IPS-NIHi11 (cell line): ENCODE results near the gene SEC31A.
"Not testable (repeated sequence)": the region's sequence is repeated elsewhere in the genome, so short reads cannot be mapped to it uniquely, and the experiment has no call there.

Experiments
- DNase-seq: peaks from one replicate; pipeline ENCODE4 v3.0.0; 2012; ENCODE audit warnings: mixed read lengths, low spot score

SEC31A gene, protein sequence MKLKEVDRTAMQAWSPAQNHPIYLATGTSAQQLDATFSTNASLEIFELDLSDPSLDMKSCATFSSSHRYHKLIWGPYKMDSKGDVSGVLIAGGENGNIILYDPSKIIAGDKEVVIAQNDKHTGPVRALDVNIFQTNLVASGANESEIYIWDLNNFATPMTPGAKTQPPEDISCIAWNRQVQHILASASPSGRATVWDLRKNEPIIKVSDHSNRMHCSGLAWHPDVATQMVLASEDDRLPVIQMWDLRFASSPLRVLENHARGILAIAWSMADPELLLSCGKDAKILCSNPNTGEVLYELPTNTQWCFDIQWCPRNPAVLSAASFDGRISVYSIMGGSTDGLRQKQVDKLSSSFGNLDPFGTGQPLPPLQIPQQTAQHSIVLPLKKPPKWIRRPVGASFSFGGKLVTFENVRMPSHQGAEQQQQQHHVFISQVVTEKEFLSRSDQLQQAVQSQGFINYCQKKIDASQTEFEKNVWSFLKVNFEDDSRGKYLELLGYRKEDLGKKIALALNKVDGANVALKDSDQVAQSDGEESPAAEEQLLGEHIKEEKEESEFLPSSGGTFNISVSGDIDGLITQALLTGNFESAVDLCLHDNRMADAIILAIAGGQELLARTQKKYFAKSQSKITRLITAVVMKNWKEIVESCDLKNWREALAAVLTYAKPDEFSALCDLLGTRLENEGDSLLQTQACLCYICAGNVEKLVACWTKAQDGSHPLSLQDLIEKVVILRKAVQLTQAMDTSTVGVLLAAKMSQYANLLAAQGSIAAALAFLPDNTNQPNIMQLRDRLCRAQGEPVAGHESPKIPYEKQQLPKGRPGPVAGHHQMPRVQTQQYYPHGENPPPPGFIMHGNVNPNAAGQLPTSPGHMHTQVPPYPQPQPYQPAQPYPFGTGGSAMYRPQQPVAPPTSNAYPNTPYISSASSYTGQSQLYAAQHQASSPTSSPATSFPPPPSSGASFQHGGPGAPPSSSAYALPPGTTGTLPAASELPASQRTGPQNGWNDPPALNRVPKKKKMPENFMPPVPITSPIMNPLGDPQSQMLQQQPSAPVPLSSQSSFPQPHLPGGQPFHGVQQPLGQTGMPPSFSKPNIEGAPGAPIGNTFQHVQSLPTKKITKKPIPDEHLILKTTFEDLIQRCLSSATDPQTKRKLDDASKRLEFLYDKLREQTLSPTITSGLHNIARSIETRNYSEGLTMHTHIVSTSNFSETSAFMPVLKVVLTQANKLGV

DNA sequence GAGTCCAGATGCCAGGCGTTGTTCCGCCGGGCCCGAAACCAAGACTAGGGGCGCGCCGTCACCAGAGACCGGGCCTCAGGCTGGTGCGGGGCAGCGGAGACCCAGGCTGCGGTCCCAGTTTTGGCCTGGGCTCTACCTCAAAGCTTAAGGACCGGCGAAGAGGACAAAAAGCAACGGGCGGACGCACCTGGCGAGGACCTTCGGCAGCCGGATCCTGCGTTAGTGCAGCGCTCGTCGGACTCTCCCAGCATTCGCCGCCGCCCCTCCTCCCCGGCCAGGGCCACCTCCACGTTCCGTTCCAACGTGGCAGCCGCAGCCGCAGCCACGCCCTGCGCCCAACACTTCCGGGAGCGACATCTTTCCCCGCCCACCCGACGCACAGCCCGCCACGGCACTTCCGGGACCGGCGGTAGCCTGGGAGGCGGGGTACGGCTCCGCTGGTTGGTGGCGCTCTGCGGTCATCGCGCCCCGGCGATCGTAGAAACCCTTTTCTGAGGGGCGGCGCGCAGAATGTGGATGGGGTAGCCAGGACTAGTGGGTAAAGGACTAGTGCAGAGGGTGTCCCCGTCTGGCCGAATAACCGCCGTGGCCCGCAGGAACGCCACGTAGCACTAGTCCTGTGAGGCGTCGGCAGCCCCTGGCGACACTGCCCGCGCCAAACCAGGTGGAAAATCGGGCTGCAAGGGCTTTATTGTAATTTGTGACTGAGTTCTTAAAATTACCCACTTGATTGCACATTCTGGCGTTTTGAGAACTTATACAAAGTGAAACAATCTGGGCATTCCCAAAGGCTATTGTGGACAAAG lies at the start of gene SEC31A:
SEC31A (minus strand) TSS at position 253 of the 806 bp plus-strand sequence. CDS start 9,217 bp downstream, outside the sequence.
- peak; percentile 95 for DNase-seq

GRCh38 chr4:82939414-82939813 lies 48.5 kb upstream of the SEC31A start:
- DNase-seq = no peak

DNA sequence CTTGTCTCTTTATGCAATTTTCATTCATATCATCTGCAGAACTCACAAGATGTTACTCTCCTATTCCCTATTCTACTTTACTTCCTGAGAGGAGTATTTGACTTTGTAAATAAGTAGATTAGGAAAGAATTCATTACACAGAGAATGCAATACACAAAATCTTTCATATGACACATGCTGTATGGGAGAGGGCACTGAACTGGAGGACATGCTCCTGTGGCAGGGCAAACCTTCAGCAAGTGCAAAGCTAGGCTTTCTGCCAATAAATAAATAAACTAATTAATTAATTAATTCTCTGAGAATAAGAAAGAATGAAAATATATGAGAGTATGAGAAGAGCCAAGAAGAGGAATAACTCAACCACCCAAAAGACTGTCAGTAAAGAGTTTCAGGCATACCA lies 43.5 kb upstream of the SEC31A start:
- no peak for DNase-seq

GRCh38 chr4:82930848-82931755 lies 40.1 kb upstream of the SEC31A start:
- no peak for DNase-seq

DNA sequence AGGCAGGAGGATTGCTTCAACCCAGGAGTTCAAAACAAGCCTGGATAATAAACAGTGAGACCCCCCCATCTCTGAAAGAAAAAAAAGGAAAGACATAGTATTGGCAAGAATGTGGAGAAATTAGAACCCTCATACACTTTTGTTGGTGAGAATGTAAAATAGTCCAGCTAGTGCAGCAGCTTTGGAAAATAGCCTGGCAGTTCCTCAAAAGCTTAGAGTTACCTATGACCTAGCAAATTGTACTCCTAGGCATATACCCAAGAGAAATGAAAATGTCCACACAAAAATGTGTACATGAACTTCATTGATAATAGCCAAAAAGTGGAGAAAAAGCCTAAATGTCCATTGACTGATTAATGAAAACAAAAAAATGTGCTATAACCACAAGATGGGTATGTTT lies 30.8 kb upstream of the SEC31A start:
- DNase-seq = no peak

DNA sequence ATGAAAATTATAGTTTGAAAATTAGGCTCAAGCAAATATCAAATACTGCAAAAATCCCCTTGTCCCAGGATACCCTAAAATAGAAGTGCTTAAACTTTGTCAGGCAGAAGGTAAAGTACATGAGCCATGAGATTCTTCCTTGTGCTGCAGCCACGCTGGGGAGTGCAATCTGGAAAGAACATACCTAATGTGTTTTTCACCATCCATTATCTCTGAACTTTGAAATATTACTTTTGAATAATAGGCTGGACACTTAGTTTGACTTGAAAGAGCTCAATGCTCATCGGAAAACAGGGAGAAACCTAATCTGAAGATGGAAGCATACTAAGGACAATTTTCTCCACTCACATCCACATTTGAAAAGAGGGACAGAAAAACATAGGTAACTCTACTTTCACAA lies 28.4 kb upstream of the SEC31A start:
- DNase-seq = no peak

GRCh38 chr4:82918091-82918490 lies 27.1 kb upstream of the SEC31A start:
- no peak for DNase-seq

- DNase-seq = not testable (repeated sequence)
These were observed 23.0 kb upstream of the SEC31A start for GRCh38 chr4:82913968-82914367.

- DNase-seq = no peak
These were observed 22.4 kb upstream of the SEC31A start for GRCh38 chr4:82913305-82913704.

GRCh38 chr4:82909326-82909725 lies 18.4 kb upstream of the SEC31A start:
- DNase-seq = no peak

DNA sequence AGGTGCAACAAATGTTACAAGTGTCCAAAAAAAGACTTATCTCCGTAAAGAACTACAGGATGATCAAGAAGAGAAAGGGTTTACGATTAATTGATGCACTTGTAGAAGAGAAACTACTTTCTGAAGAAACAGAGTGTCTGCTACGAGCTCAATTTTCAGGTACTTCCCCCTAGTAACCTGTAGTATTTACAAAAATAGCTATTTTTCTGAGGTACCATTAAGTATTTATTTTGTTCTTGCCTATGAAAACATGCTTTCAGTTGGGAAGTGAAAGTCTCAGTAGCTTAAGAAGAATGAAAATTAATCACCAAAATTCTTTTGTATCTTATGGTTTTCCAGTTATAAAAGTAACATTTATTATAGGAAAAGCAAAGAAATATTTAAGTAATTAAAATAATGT lies 15.5 kb upstream of the SEC31A start:
- DNase-seq = no peak

DNA sequence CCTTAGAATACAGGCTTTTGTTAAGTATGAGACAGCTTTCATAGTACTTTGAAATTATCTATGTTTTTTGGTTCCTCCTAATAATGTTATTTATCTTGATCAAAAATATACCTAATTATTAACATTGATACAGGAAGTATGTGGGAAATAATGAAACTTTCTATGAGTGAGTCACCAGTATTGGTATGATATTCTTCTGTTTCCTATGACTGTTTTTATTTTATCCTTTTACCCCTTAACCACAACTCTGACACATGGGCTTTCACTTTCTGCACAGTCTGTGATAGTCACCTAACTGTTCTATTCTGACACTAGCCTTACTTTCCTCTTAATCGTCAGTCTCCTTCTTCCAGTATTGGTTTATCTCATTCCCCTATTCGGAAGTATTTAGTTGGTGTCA lies 14.3 kb upstream of the SEC31A start:
- DNase-seq = no peak

GRCh38 chr4:82903737-82904136 lies 12.8 kb upstream of the SEC31A start:
- no peak for DNase-seq

- no peak for DNase-seq
These were observed 10.3 kb upstream of the SEC31A start for GRCh38 chr4:82901183-82901718.

- peak; percentile 95 for DNase-seq
These were observed 9.6 kb upstream of the SEC31A start, which contains the start of gene THAP9 for GRCh38 chr4:82900411-82901182. Gene THAP9 (plus strand): TSS chr4:82900735. CDS start chr4:82900803, 68 bp downstream.

- DNase-seq = no peak
These were observed 9.1 kb upstream of the SEC31A start for GRCh38 chr4:82900066-82900410.

DNA sequence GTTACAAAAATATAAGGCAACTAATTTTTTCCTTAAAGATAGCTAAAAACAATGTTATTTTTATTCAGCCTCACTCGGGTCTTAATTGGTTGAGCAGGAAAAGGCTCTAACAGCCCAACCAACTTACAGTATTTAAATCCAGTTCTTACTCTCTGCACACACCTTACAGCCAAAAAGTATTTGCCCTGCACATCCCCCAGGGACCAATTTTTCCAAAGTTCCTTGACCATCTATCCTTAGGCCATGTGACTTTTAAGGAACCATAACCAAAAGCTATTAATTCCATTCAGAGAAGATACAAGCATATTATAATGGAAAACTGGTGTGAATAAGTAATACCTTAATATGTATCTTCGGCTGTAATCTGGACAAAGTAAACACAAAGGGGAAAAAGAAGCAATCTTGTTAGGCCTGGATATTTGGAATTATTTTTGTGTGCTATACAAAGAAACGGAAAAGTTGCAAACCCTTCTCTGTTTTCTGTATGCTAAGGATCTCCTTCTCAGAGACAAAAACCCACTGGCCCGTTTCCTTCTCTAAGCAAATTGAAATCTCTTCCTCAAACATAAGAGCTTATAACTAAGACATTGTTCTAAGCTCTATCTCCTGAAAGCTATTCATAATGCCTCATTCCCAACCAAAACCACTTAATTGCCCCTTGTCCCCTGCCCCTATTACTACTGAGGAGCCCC lies 8.6 kb upstream of the SEC31A start:
- no peak for DNase-seq

DNA sequence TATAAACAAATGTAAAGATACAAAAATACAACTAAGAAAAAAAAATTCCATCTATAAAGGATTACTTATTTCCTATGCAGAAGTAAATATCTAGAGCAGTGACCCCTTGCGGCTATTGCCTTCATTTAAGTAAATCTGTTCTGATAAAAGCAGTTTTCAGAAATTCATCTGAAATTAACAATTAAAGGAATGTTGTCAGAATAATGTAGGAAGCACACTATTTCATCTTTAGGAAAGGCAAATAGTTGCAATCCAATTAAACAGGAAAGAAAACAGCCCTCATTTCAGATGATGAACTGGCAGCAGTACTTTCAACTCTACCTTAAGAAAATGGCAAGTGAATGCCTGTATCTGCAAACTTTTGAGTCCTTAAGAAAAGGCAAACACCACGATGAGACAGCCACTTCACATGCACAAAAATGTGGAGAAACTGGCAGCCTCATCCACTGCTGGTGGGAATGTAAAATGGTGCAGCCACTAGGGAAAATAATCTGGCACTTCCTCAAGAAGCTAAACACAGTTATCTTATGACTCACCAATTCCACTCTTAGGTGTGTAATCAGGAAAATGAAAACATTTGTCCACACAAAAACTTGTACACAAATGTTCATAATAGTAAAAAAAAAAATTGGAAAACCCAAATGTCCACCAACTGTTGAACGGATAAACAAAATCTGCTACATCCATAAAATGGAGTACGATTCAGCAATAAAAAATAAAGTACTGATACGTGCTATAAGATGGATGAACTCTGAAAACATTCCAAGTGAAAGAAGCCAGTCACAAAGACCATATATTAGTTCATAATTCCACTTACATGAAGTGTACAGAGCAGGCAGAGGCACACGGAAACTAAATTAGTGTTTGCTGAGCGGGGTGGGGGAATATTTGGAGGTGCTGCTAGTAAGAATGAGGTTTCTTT lies 7.6 kb upstream of the SEC31A start:
- DNase-seq = no peak
